K562 (cell line): Measurements from ENCODE around the gene ID1. TPM values are rescaled to one million over a fixed set of nuclear protein-coding genes. Genes with fewer than 3 reads are reported as not detected.
A peak's percentile ranks its signal among the peaks of the same experiment; 100 is the strongest.

Experiments
- ATAC-seq: fragments of 200-7000 bp; cut with Tn5 transposase; 3 replicates; pipeline ENCODE4 v1.9.1; 2020; ENCODE audit warnings: moderate library complexity
- BruUV-seq: library from RNA; stranded (reverse); fragments of 400-500 nt; replicated peaks from 2 replicates; lab custom pipeline; 2021; lab: Mats Ljungman, UMichigan
- CTCF ChIA-PET: fragments of 300-600 bp; formaldehyde crosslinking; extraction: SDS; loops from one replicate; lab custom pipeline; 2021; ENCODE audit warnings: low intra/inter-chr PET ratio; lab: Yijun Ruan, JAX
- POLR2A ChIA-PET: fragments of 300-600, 350-650 bp; sonication (Branson Sonifier 250); formaldehyde crosslinking; extraction: SDS; loops from one replicate; lab custom pipeline; 2021; ENCODE audit warnings: antibody characterized with exemption, inconsistent platforms; lab: Yijun Ruan, JAX
- DNase-seq, 4 experiments: peaks; one replicate each; pipeline versions ENCODE4 v3.0.0 to v3.0.0-alpha.2; 2011 to 2018; ENCODE audit warnings: low spot score in 3 of 4, mixed read lengths in 3 of 4; ENCODE audit errors: extremely low read depth in 1 of 4
- FAIRE-seq: peaks from 2 replicates; lab custom pipeline; 2011; peaks lifted over from hg19 to GRCh38; lab: Jason Lieb, UNC
- H2AFZ ChIP-seq: 2 replicates; pipeline ENCODE4 v1.6.0; 2011; ENCODE audit warnings: low read depth, low read length, control low read depth, inconsistent platforms
- H3K27ac ChIP-seq: fragments of 200-600 bp; 3 replicates; pipeline ENCODE4 v1.8.0; 2011; ENCODE audit warnings: low read depth, mild to moderate bottlenecking, control low read depth, inconsistent platforms, low read length, moderate library complexity, mixed read lengths; ENCODE audit errors: extremely low read depth
- H3K27me3 ChIP-seq, 2 experiments: fragments of 300-600 bp in 1 of 2; 2 replicates in 1 of 2; 3 replicates in 1 of 2; pipeline versions ENCODE4 v1.6.0 to v1.8.0; 2011; ENCODE audit warnings: inconsistent platforms in 2 of 2, low read length in 2 of 2, mild to moderate bottlenecking in 1 of 2, mixed read lengths in 1 of 2, moderate library complexity in 1 of 2; ENCODE audit not compliant: control insufficient read depth in 2 of 2, insufficient read depth in 2 of 2
- H3K36me3 ChIP-seq: fragments of 300-600 bp; 3 replicates; pipeline ENCODE4 v1.8.0; 2011; ENCODE audit warnings: mild to moderate bottlenecking, low read length, inconsistent platforms; ENCODE audit not compliant: control insufficient read depth, insufficient read depth
- H3K4me1 ChIP-seq, 2 experiments: fragments of 200-600 bp in 1 of 2; replicated peaks in 1 of 2; 2 replicates in 1 of 2; 3 replicates in 1 of 2; pipeline versions ENCODE4 v1.5.1 to v1.8.0; 2011; ENCODE audit warnings: inconsistent platforms in 2 of 2, low read length in 2 of 2, mild to moderate bottlenecking in 1 of 2, mixed read lengths in 1 of 2, moderate library complexity in 1 of 2; ENCODE audit not compliant: control insufficient read depth in 2 of 2, insufficient read depth in 2 of 2
- H3K4me2 ChIP-seq: 2 replicates; pipeline ENCODE4 v1.6.1; 2011; ENCODE audit warnings: low read length, control low read depth, inconsistent platforms, mixed read lengths; ENCODE audit not compliant: insufficient read depth
- H3K4me3 ChIP-seq: fragments of 200-600 bp; sonication (generic), shearing (Covaris generic); 2 replicates; pipeline ENCODE4 v1.5.1; 2016; ENCODE audit warnings: control low read depth, inconsistent platforms
- H3K79me2 ChIP-seq: fragments of 200-600 bp; 3 replicates; pipeline ENCODE4 v1.8.0; 2011; ENCODE audit warnings: low read length, inconsistent platforms; ENCODE audit not compliant: control insufficient read depth, insufficient read depth
- H3K9ac ChIP-seq, 2 experiments: 2 replicates each; pipeline versions ENCODE4 v1.6.0 to v1.6.1; 2011; ENCODE audit warnings: low read depth in 2 of 2, low read length in 2 of 2, control low read depth in 1 of 2, inconsistent platforms in 1 of 2, mild to moderate bottlenecking in 1 of 2, mixed read lengths in 1 of 2; ENCODE audit not compliant: insufficient read depth in 1 of 2
- H3K9me1 ChIP-seq: one replicate; pipeline ENCODE4 v1.6.0; 2011; ENCODE audit warnings: inconsistent platforms, mild to moderate bottlenecking, low read length, moderate library complexity; ENCODE audit not compliant: control insufficient read depth, insufficient read depth
- H3K9me3 ChIP-seq: replicated peaks from 2 replicates; pipeline ENCODE4 v1.5.1; 2011; ENCODE audit warnings: low read depth, low read length, inconsistent platforms; ENCODE audit not compliant: control insufficient read depth, insufficient read depth
- H4K20me1 ChIP-seq: replicated peaks from 2 replicates; pipeline ENCODE4 v1.6.1; 2011; ENCODE audit warnings: low read length, inconsistent platforms, mixed read lengths; ENCODE audit not compliant: control insufficient read depth, insufficient read depth
- ESRRB ChIP-seq: fragments of 250-450 bp; sonication (Bioruptor Pico); IDR thresholded peaks from 2 replicates; pipeline ENCODE4 v1.5.0; 2020; ENCODE audit warnings: mild to moderate bottlenecking, moderate library complexity, borderline replicate concordance
- GABPB2 ChIP-seq: fragments of 250-450 bp; sonication (Bioruptor Pico); conservative IDR thresholded peaks from 2 replicates; pipeline ENCODE4 v1.5.1; 2021; ENCODE audit warnings: mild to moderate bottlenecking
- POLR3A ChIP-seq: IDR thresholded peaks from 2 replicates; pipeline ENCODE4 v1.6.1; 2011; ENCODE audit warnings: borderline replicate concordance, mild to moderate bottlenecking, moderate library complexity; ENCODE audit not compliant: insufficient read length, insufficient read depth; ENCODE audit errors: extremely low read depth
- SRSF7 ChIP-seq: fragments of 200-400 bp; formaldehyde crosslinking; optimal IDR thresholded peaks from 2 replicates; pipeline ENCODE3; 2017; ENCODE audit warnings: mild to moderate bottlenecking, low read depth, low read length
- ZNF282 ChIP-seq: sonication (generic); formaldehyde crosslinking; IDR thresholded peaks from 2 replicates; pipeline ENCODE4 v1.8.1; 2023; ENCODE audit warnings: missing genetic modification reagents
- ZNF589 ChIP-seq: fragments of 200-800 bp; sonication (Bioruptor generic); IDR thresholded peaks from 2 replicates; pipeline ENCODE4 v1.6.1; 2016; ENCODE audit warnings: low read depth, missing genetic modification characterization, missing compliant biosample characterization
- ZNF77 ChIP-seq: fragments of 250-450 bp; sonication (Bioruptor Pico); IDR thresholded peaks from 2 replicates; pipeline ENCODE4 v1.5.0; 2020
- WGBS: fragments of 100-300 bp; shearing (Covaris generic); methylation state at CpG from one replicate; pipeline ENCODE4 v1.1.6; 2016; ENCODE audit warnings: low coverage, mixed read lengths; ENCODE audit not compliant: insufficient coverage; ENCODE audit errors: missing lambda C conversion rate; 5-methylcytosine and 5-hydroxymethylcytosine counted together
- in situ Hi-C: fragments of 300-500 bp; cut with MboI; formaldehyde crosslinking; loops from 4 replicates; pipeline ENCODE4 v1.15.0; 2018; ENCODE audit warnings: inconsistent platforms, mixed read lengths
- intact Hi-C: fragments of 100-400 bp; cut with micrococcal nuclease; formaldehyde crosslinking; loops from 2 replicates; pipeline ENCODE4 v1.14.2; 2022
- polyA plus RNA-seq, 8 experiments: library from polyadenylated mRNA; depleted of rRNA in 4 of 8; stranded (reverse) in 5 of 8; unstranded in 3 of 8; fragments of >200 nt; fragmentation: Nextera tagmentation in 2 of 8; fragmentation: Illumina TruSeq in 1 of 8; extraction: Ambion mirVana in 2 of 8; extraction: Trizol in 1 of 8; gene quantifications; 2 replicates each; pipeline versions ENCODE4 v1.2.1 to v1.2.3, GENCODE V29; 2011 to 2014; ENCODE audit warnings: inconsistent platforms in 1 of 8, missing spikeins in 1 of 8
- total RNA-seq, 7 experiments: library from RNA; depleted of rRNA in 6 of 7; stranded (reverse); fragments of >200 nt in 6 of 7; fragmentation: Illumina TruSeq in 2 of 7; extraction: Trizol in 2 of 7; gene quantifications; 2 replicates each; pipeline versions ENCODE4 v1.2.1 to v1.2.3, GENCODE V29; 2011 to 2021; ENCODE audit warnings: low replicate concordance in 1 of 7
- TF ChIP-seq, protein P1 (sequence below): sonication (generic); formaldehyde crosslinking; IDR thresholded peaks from 2 replicates; pipeline ENCODE4 v1.8.1; 2023; ENCODE audit warnings: mild to moderate bottlenecking, missing genetic modification reagents
- TF ChIP-seq, protein P2 (sequence below): fragments of 200-800 bp; sonication (Bioruptor generic); IDR thresholded peaks from 2 replicates; pipeline ENCODE4 v1.6.1; 2017; ENCODE audit warnings: missing genetic modification characterization, missing compliant biosample characterization
- TF ChIP-seq, protein P3 (sequence below), 2 experiments: fragments of 450-650 bp in 1 of 2; sonication (generic) in 1 of 2; formaldehyde crosslinking; conservative IDR thresholded peaks; 2 replicates each; pipeline versions ENCODE4 v1.4.0 to v1.8.1; 2020 to 2022; ENCODE audit warnings: mild to moderate bottlenecking in 1 of 2, missing genetic modification reagents in 1 of 2
- TF ChIP-seq, protein P4 (sequence below): sonication (generic); formaldehyde crosslinking; IDR thresholded peaks from 2 replicates; pipeline ENCODE4 v1.9.0; 2022; ENCODE audit warnings: mild to moderate bottlenecking, missing genetic modification reagents

The ID1 gene
- total and polyA plus RNA-seq, 9 of the 15 experiments (the other 6 are each of a cell fraction or from before 2014, with no cell fraction given): 1.4 to 358 (median 65.0) TPM

DNA sequence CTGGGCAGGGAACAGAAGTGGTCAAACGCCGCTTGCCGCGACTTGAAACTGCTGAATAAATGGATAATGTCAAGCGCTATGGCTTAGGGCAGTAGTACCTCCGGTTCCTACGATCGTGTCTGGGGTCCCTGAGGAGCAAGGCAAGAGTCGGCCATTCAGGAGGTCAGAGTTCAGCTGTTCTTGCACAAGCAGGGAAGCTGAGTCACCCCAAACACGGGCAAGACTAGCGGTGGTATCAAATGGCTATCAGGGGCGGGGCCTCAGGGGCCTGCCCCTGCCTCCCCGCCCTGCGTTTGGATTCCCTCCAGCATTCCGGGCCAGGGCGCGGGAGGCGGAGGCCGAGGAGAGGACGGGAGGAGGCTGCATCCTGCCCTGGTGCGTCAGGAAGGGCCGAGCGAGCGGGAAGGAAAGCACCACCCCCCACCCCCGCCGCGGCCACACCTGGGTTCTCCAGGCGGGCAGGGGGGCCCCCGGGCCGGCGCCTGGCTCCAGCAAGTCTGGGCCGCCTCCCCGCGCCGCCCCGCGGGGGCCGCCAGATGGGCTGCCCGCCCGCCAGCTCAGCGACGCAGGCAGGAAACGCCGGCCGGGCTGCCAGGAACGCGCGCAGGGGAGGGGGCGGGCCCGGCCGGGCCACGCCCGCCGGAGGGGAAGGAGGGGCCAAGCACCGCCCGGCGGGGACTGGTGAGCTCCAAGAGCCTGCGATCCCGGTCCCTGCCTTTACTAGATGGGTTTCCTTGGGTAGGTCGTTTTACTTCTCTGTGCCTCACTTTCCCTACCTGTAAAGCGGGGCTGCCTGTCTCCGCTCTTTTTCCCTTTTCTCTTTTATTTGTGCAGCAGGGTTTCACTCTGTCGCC lies 32.2 kb upstream of the ID1 start:
- H3K4me3 ChIP-seq: peak overlapping the region; percentile 84
- H2AFZ ChIP-seq: peak overlapping the region; percentile 89
- H4K20me1 ChIP-seq: no peaks in the 10 kb centered on the region
- CTCF ChIA-PET: interaction anchor here (0.7 to 1.4 kb wide), 4 partner anchors 32 to 49 kb away, joined by 3 to 6 read pairs (median 4); partner anchors contain the start of gene ID1
- peak; percentile 87 for ATAC-seq
- no TSS peak for BruUV-seq
- DNase-seq: peak; percentile 93 to 99 (median 95)
- H3K9me1 ChIP-seq: no peaks in the 10 kb centered on the region
- H3K9me3 ChIP-seq: 0 out of 2 replicates have a peak, but pooled peaks cover 2% of the 10 kb centered on the region
- in situ Hi-C loops (loop anchor here (5.0 kb wide), 1 partner anchor 154 kb away; no protein-coding TSS in a partner anchor), intact Hi-C loops (loop anchor here (1.0 to 2.0 kb wide), 3 partner anchors 18 to 37 kb away; partner anchors contain the start of gene ID1)
- H3K79me2 ChIP-seq: peaks cover 19% of the 10 kb centered on the region
- H3K4me2 ChIP-seq: peak overlapping the region; percentile 97
- peaks cover 34% of the 10 kb centered on the region; the same call in 2 of the 3 replicates for H3K36me3 ChIP-seq
- POLR2A ChIA-PET: interaction anchor here (0.5 to 3.5 kb wide), 20 partner anchors 11 to 177 kb away, joined by 3 to 107 read pairs (median 4); partner anchors contain the start of gene ID1
- peaks cover 10 to 48% of the 10 kb centered on the region in 2 experiments; a peak in 4 of 5 replicates for H3K4me1 ChIP-seq
- WGBS: 2% methylated on average over 46 of the region's 63 CpGs
- no peaks in the 10 kb centered on the region for H3K27me3 ChIP-seq
- peak overlapping the region; percentile 90 to 95 for H3K9ac ChIP-seq
- peak overlapping the region; percentile 96 for H3K27ac ChIP-seq
- peak; percentile 93 for FAIRE-seq
- peak; percentile 95 for TF ChIP-seq ZNF589 (CRISPR knock-in tag)
- TF ChIP-seq, protein P1, sequence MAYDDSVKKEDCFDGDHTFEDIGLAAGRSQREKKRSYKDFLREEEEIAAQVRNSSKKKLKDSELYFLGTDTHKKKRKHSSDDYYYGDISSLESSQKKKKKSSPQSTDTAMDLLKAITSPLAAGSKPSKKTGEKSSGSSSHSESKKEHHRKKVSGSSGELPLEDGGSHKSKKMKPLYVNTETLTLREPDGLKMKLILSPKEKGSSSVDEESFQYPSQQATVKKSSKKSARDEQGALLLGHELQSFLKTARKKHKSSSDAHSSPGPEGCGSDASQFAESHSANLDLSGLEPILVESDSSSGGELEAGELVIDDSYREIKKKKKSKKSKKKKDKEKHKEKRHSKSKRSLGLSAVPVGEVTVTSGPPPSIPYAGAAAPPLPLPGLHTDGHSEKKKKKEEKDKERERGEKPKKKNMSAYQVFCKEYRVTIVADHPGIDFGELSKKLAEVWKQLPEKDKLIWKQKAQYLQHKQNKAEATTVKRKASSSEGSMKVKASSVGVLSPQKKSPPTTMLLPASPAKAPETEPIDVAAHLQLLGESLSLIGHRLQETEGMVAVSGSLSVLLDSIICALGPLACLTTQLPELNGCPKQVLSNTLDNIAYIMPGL: peak; percentile 48; the same call in 1 of the 2 replicates
- no peak for TF ChIP-seq POLR3A
- no peak for TF ChIP-seq ZNF282 (CRISPR knock-in tag)
- no peak; the same call in 1 of the 2 replicates for TF ChIP-seq GABPB2 (CRISPR knock-in tag)
- TF ChIP-seq, protein P2, sequence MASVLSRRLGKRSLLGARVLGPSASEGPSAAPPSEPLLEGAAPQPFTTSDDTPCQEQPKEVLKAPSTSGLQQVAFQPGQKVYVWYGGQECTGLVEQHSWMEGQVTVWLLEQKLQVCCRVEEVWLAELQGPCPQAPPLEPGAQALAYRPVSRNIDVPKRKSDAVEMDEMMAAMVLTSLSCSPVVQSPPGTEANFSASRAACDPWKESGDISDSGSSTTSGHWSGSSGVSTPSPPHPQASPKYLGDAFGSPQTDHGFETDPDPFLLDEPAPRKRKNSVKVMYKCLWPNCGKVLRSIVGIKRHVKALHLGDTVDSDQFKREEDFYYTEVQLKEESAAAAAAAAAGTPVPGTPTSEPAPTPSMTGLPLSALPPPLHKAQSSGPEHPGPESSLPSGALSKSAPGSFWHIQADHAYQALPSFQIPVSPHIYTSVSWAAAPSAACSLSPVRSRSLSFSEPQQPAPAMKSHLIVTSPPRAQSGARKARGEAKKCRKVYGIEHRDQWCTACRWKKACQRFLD: peak; percentile 89
- no peak for TF ChIP-seq ZNF77
- TF ChIP-seq, protein P3, sequence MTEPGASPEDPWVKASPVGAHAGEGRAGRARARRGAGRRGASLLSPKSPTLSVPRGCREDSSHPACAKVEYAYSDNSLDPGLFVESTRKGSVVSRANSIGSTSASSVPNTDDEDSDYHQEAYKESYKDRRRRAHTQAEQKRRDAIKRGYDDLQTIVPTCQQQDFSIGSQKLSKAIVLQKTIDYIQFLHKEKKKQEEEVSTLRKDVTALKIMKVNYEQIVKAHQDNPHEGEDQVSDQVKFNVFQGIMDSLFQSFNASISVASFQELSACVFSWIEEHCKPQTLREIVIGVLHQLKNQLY (CRISPR knock-in tag; conservative IDR thresholded peaks at IDR 0.05): 0 out of 4 replicates have a peak, but pooled peaks of 1 of the 2 experiments have one; percentile 9
- TF ChIP-seq, protein P4, sequence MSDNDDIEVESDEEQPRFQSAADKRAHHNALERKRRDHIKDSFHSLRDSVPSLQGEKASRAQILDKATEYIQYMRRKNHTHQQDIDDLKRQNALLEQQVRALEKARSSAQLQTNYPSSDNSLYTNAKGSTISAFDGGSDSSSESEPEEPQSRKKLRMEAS (CRISPR knock-in tag): peak; percentile 49; the same call in 1 of the 2 replicates
- no peak for TF ChIP-seq ESRRB
- no peak for TF ChIP-seq SRSF7
